Neural cell (in vitro differentiated cells): ENCODE measurements around the gene USO1.

Experiments
- CTCF ChIP-seq: fragments of 450-650 bp; IDR thresholded peaks from 2 replicates; pipeline ENCODE4 v1.5.1; 2014; ENCODE audit warnings: antibody characterized with exemption, mild to moderate bottlenecking, moderate library complexity; ENCODE audit not compliant: poor library complexity, severe bottlenecking
- EP300 ChIP-seq: fragments of 450-650 bp; conservative IDR thresholded peaks from 2 replicates; pipeline ENCODE4 v1.6.1; 2014; ENCODE audit warnings: antibody characterized with exemption, mild to moderate bottlenecking, moderate library complexity; ENCODE audit not compliant: poor library complexity, severe bottlenecking
- EZH2 ChIP-seq: fragments of 200-600, 300-800 bp; shearing (Covaris generic), sonication (generic); IDR thresholded peaks from 2 replicates; pipeline ENCODE4 v1.6.1; 2014; ENCODE audit warnings: antibody characterized with exemption, low read length, borderline replicate concordance, mild to moderate bottlenecking; ENCODE audit not compliant: insufficient read depth, poor library complexity, severe bottlenecking
- MXI1 ChIP-seq: fragments of 450-650 bp; conservative IDR thresholded peaks from 2 replicates; pipeline ENCODE4 v1.6.1; 2014; ENCODE audit warnings: antibody characterized with exemption, mild to moderate bottlenecking; ENCODE audit not compliant: poor library complexity, severe bottlenecking
- POLR2AphosphoS5 ChIP-seq: IDR thresholded peaks from 2 replicates; pipeline ENCODE4 v1.6.1; 2012
- RAD21 ChIP-seq: fragments of 450-650 bp; conservative IDR thresholded peaks from 2 replicates; pipeline ENCODE4 v1.6.1; 2014; ENCODE audit warnings: antibody characterized with exemption, mild to moderate bottlenecking, moderate library complexity
- REST ChIP-seq: IDR thresholded peaks from 2 replicates; pipeline ENCODE4 v1.6.1; 2012; ENCODE audit warnings: borderline replicate concordance
- TAF1 ChIP-seq: IDR thresholded peaks from 2 replicates; pipeline ENCODE4 v1.6.1; 2012; ENCODE audit warnings: low read depth

GRCh38 chr4:75752637-75753036, 28.3 kb downstream of the USO1 start:
- TF ChIP-seq CTCF, result no peak
- no peak for TF ChIP-seq POLR2AphosphoS5
- no peak for TF ChIP-seq EZH2
- TF ChIP-seq TAF1, result no peak
- TF ChIP-seq RAD21, result no peak
- no peak for TF ChIP-seq EP300
- TF ChIP-seq REST, result no peak
- no peak for TF ChIP-seq MXI1
